ENCODE measurements around the gene MELTF. TPM values are rescaled to one million over a fixed set of nuclear protein-coding genes. Genes with fewer than 3 reads are reported as not detected.

The MELTF gene
- total RNA-seq, 1 donor from 2014 or later, result 61.5 TPM

DNA sequence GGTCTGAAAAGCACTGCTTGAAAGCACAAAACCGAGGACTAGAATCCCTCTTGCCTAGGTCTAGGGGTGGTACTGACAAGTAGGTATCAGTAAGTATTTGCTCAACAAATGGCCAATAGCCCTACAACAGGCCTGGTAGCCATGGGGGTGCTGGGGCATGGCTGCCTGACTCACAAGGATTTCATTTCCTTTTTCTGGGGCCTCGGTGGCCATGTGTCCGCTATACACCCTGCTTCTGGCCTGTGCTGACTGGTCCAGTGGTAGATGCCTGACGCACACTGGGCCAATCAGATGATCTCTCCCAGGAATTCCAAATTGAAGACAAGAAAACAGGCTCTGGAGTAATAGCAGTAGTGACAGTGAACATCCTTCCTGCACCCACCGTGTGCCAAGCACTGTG lies 29.4 kb downstream of the MELTF start:
- DNase-seq, result no peak
- Mint-ChIP-seq H3K4me1 (peaks cover 11% of the 10 kb centered on the region), H3K27ac (peak overlapping the region; percentile 18), H3K36me3 (ENCODE audit: low read depth) (peaks cover 1% of the 10 kb centered on the region), H3K27me3 (peaks cover 4% of the 10 kb centered on the region), H3K4me3 (no peak overlapping the region), H3K9me3 (no peaks in the 10 kb centered on the region)
- ATAC-seq (ENCODE audit: low read depth), result no peak
- intact Hi-C loops (cut with micrococcal nuclease), result no loop called here
- POLR2A ChIA-PET, result interaction anchor here (0.6 kb wide), 1 partner anchor 126 kb away, joined by 5 read pairs; no protein-coding TSS in a partner anchor
- CTCF ChIA-PET, result interaction anchor here (1.0 to 5.8 kb wide), 2 partner anchors 30 to 187 kb away, joined by 3 to 78 read pairs; partner anchors contain the start of gene MELTF
- TF ChIP-seq, protein P1, sequence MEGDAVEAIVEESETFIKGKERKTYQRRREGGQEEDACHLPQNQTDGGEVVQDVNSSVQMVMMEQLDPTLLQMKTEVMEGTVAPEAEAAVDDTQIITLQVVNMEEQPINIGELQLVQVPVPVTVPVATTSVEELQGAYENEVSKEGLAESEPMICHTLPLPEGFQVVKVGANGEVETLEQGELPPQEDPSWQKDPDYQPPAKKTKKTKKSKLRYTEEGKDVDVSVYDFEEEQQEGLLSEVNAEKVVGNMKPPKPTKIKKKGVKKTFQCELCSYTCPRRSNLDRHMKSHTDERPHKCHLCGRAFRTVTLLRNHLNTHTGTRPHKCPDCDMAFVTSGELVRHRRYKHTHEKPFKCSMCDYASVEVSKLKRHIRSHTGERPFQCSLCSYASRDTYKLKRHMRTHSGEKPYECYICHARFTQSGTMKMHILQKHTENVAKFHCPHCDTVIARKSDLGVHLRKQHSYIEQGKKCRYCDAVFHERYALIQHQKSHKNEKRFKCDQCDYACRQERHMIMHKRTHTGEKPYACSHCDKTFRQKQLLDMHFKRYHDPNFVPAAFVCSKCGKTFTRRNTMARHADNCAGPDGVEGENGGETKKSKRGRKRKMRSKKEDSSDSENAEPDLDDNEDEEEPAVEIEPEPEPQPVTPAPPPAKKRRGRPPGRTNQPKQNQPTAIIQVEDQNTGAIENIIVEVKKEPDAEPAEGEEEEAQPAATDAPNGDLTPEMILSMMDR (IDR thresholded peaks at IDR 0.05), result no peak

DNA sequence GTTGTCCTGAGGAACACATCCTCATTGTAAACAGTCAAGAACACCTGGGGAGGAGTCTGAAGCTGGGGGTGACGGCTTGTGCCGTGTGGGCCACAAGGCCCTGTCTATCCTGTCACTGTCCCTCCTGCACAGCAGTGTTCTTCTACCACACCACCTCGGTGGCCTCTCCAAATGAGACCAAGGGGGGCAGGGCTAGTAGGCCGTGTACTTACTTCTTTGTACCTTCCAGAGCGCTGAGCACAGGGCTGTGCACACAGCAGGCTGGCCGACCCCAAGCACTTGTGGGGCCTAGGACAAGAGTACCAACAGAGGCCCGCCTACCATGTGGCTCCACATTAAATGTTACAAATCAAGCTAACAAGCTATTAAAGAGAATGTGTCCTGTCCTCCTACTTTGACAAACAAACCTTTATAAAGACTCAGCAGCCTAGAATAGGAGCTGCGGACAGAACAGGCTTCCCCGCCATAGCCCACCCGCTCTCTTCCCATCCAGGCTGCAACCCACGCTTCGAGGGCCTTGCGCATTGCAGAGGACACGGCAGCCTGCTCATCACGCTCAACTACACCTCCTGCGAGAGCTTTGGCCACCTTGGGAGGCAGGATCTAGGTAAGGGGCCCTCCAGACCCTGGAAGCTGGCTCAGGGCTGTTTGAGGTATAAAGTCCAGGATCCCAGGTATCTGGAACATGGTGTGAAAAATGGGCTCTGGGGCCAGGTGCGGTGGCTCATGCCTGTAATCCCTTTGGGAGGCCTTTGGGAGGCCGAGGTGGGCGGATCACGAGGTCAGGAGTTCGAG lies 30.5 kb downstream of the MELTF start:
- intact Hi-C loops (cut with micrococcal nuclease), result no loop called here

DNA sequence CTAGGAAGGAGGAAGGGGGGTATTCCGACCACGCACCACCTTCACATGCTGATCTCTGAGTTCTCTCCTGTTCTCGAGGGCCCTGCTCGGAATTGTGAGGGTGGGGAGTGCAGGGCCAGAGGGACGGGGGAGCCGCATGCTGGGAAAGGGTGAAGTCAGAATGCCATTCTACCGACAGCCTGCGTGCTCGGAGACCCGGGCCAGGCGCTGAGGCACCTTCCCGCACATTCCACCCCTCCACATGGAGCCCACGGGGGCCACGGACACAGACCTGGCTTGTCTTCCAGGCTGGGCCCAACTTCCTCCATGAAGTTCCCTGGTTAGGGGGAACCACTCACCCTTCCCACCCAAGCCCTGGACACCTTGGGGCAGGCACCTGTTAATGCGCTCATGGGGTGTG lies 32.3 kb downstream of the MELTF start:
- DNase-seq (no peak), ATAC-seq (ENCODE audit: low read depth) (no peak)
- Mint-ChIP-seq H3K4me3 (no peak overlapping the region), H3K27ac (no peak overlapping the region), H3K27me3 (no peaks in the 10 kb centered on the region), H3K36me3 (ENCODE audit: low read depth) (no peaks in the 10 kb centered on the region), H3K4me1 (peaks cover 2% of the 10 kb centered on the region), H3K9me3 (no peaks in the 10 kb centered on the region)
- TF ChIP-seq, protein P1 (IDR thresholded peaks at IDR 0.05), result no peak
- ChIA-PET CTCF (no interaction called here), POLR2A (no interaction called here)
- intact Hi-C loops (cut with micrococcal nuclease), result no loop called here

More for the DNA sequence above, 30.5 kb downstream of the MELTF start:
- no peaks in the 10 kb centered on the region for H3K27me3 Mint-ChIP-seq
- no peak for ATAC-seq (ENCODE audit: low read depth)
- H3K4me3 Mint-ChIP-seq, result no peak overlapping the region
- no peaks in the 10 kb centered on the region for H3K9me3 Mint-ChIP-seq
- ChIA-PET CTCF (interaction anchor here (0.9 to 1.1 kb wide), 2 partner anchors 31 kb away, joined by 3 to 5 read pairs; no protein-coding TSS in a partner anchor), POLR2A (interaction anchor here (0.7 to 1.3 kb wide), 2 partner anchors 30 to 567 kb away, joined by 4 to 5 read pairs; partner anchors contain the start of genes MELTF and UBXN7)
- H3K4me1 Mint-ChIP-seq, result peaks cover 7% of the 10 kb centered on the region
- DNase-seq, result no peak
- H3K27ac Mint-ChIP-seq, result no peak overlapping the region
- peaks cover 1% of the 10 kb centered on the region for H3K36me3 Mint-ChIP-seq (ENCODE audit: low read depth)
- TF ChIP-seq, protein P1 (IDR thresholded peaks at IDR 0.05), result no peak

DNA sequence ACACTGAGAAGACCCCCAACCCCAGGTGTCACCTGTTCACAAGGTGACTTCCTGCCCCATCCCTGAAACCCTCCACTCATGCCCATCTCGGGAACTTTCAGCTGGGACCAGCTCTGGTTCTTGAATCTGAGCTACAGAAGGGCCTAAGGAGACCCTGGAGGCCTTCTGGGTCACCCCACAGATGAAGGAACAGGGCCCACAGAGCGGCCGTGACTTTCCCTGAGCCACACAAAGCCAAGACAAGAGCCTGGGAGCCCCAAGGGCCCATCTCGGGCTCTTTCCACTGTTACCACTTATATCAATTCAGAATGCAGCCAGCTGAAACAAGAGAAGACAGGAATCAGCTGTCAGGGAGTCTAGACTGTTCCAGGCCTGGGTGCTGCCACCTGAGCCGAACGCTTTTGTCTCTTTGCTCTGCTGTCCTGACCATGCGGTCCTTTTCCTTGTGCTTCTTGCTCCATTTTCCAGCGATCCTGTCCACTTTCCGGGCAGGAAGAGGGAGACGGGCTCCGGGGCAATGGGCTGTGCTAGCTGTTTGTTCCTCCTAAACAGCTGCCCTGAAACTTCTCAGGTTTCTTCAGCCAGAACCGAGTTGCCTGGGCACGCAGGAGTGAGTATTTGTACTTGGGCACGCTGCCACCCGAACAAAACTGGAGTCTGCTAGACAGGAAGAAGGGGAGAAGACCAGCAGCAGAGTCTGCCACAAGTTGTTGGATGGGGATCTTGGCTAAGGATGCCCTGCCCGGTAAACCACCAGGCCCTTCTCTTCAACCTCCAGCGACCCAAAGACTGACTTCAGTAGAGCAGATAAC lies 33.0 kb downstream of the MELTF start:
- H3K4me3 Mint-ChIP-seq, result no peak overlapping the region
- peaks cover under 1% of the 10 kb centered on the region for H3K4me1 Mint-ChIP-seq
- DNase-seq (no peak), ATAC-seq (ENCODE audit: low read depth) (no peak)
- CTCF ChIA-PET, result no interaction called here
- POLR2A ChIA-PET, result no interaction called here
- H3K27me3 Mint-ChIP-seq, result no peaks in the 10 kb centered on the region
- TF ChIP-seq, protein P1 (IDR thresholded peaks at IDR 0.05), result no peak
- no peak overlapping the region for H3K27ac Mint-ChIP-seq
- H3K36me3 Mint-ChIP-seq (ENCODE audit: low read depth), result no peaks in the 10 kb centered on the region
- H3K9me3 Mint-ChIP-seq, result no peaks in the 10 kb centered on the region
- intact Hi-C loops (cut with micrococcal nuclease), result no loop called here

All from activated B cell treated with CpG ODN at 0.5 μM for 24 hours (primary cell).